ENCODE measurements around the gene TSPAN33.
"Not testable (repeated sequence)": the region's sequence is repeated elsewhere in the genome, so short reads cannot be mapped to it uniquely, and the experiment has no call there.

Gene TSPAN33

GRCh38 chr7:129209067-129209926, 64.8 kb downstream of the TSPAN33 start:
- DNase-seq, result no peak

GRCh38 chr7:129210256-129210988, 65.9 kb downstream of the TSPAN33 start:
- DNase-seq, result peak; percentile 79

GRCh38 chr7:129210989-129211312, 66.4 kb downstream of the TSPAN33 start:
- no peak for DNase-seq

GRCh38 chr7:129212126-129212525, 67.6 kb downstream of the TSPAN33 start:
- no peak for DNase-seq

- DNase-seq, result no peak
Measured at GRCh38 chr7:129212596-129212995, 68.1 kb downstream of the TSPAN33 start.

- DNase-seq, result peak; percentile 81
Measured at GRCh38 chr7:129213828-129214227, 69.3 kb downstream of the TSPAN33 start.

- peak; percentile 26 for DNase-seq
Measured at GRCh38 chr7:129215691-129216090, 71.2 kb downstream of the TSPAN33 start.

GRCh38 chr7:129216101-129216715, 71.7 kb downstream of the TSPAN33 start:
- DNase-seq, result not testable (repeated sequence)

- DNase-seq, result not testable (repeated sequence)
Measured at GRCh38 chr7:129216821-129217416, 72.4 kb downstream of the TSPAN33 start.

GRCh38 chr7:129218514-129219062, 74.1 kb downstream of the TSPAN33 start:
- DNase-seq, result peak; percentile 94

GRCh38 chr7:129219166-129219565, 74.7 kb downstream of the TSPAN33 start:
- DNase-seq, result not testable (repeated sequence)
